Sigmoid colon (tissue), 4 donors: Measurements from ENCODE around the gene GRID1.

Source experiments
- EP300 ChIP-seq, 4 donors: sonication (generic); formaldehyde crosslinking; IDR thresholded peaks; one replicate each; pipeline ENCODE4 v1.6.1; 2017; ENCODE audit warnings: antibody characterized with exemption in 4 of 4
- POLR2A ChIP-seq, 2 donors: fragments of 450-650 bp; IDR thresholded peaks; one replicate each; pipeline ENCODE4 v1.6.1; 2016; ENCODE audit warnings: antibody characterized with exemption in 2 of 2, mild to moderate bottlenecking in 2 of 2, moderate library complexity in 2 of 2
- POLR2AphosphoS5 ChIP-seq, 4 donors: sonication (generic); formaldehyde crosslinking; IDR thresholded peaks; one replicate each; pipeline ENCODE4 v1.6.1; 2017; ENCODE audit warnings: antibody characterized with exemption in 4 of 4
- TF ChIP-seq, protein P1 (sequence below), 4 experiments: fragments of 450-650 bp in 3 of 4; fragments of 200-600 bp in 1 of 4; IDR thresholded peaks; one replicate each; pipeline ENCODE4 v1.5.1; 2016 to 2019; ENCODE audit warnings: antibody characterized with exemption in 4 of 4, mild to moderate bottlenecking in 3 of 4, moderate library complexity in 2 of 4

DNA sequence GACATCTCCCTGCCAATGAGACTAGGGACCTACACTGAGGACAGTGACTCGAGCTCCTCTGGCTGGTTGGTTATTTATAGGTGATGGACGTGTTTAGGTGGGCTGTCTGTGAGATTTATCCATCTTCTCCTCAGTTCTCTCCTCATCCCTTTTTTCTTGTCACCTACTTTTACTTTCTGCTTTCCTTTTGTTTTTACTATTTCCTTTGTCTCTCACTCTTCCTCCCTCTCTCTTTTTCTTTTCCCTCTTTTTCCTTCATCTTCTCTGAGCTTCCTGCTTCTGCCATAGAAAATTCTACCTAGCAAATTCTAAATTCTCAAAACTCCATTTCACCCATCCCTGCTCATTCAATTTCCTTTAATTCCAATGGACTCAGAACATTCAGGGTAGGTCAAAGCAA is 478.0 kb downstream of the GRID1 start:
- TF ChIP-seq, protein P1, sequence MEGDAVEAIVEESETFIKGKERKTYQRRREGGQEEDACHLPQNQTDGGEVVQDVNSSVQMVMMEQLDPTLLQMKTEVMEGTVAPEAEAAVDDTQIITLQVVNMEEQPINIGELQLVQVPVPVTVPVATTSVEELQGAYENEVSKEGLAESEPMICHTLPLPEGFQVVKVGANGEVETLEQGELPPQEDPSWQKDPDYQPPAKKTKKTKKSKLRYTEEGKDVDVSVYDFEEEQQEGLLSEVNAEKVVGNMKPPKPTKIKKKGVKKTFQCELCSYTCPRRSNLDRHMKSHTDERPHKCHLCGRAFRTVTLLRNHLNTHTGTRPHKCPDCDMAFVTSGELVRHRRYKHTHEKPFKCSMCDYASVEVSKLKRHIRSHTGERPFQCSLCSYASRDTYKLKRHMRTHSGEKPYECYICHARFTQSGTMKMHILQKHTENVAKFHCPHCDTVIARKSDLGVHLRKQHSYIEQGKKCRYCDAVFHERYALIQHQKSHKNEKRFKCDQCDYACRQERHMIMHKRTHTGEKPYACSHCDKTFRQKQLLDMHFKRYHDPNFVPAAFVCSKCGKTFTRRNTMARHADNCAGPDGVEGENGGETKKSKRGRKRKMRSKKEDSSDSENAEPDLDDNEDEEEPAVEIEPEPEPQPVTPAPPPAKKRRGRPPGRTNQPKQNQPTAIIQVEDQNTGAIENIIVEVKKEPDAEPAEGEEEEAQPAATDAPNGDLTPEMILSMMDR (IDR thresholded peaks at IDR 0.05) = no peak
- TF ChIP-seq POLR2A (IDR thresholded peaks at IDR 0.05) (no peak), EP300 (IDR thresholded peaks at IDR 0.05) (no peak), POLR2AphosphoS5 (IDR thresholded peaks at IDR 0.05) (no peak)
